HepG2 (cell line): ENCODE results near the gene B9D2. TPM values are rescaled to one million over a fixed set of nuclear protein-coding genes. Genes with fewer than 3 reads are reported as not detected.

Experiments used
- ARID4A ChIP-seq: sonication (generic); formaldehyde crosslinking; IDR thresholded peaks from 2 replicates; pipeline ENCODE4 v1.5.0; 2020; ENCODE audit warnings: mild to moderate bottlenecking, missing genetic modification reagents, borderline replicate concordance
- GLI4 ChIP-seq: sonication (generic); formaldehyde crosslinking; IDR thresholded peaks from 2 replicates; pipeline ENCODE4 v1.5.1; 2020; ENCODE audit warnings: missing genetic modification reagents, mild to moderate bottlenecking, moderate library complexity, borderline replicate concordance
- GTF2F1 ChIP-seq: fragments of 150-350 bp; IDR thresholded peaks from 2 replicates; pipeline ENCODE4 v1.6.1; 2014; ENCODE audit warnings: low read length
- MATR3 ChIP-seq: sonication (generic); formaldehyde crosslinking; IDR thresholded peaks from 2 replicates; pipeline ENCODE4 v1.4.0; 2020; ENCODE audit warnings: missing genetic modification reagents
- MYC ChIP-seq: sonication (generic); formaldehyde crosslinking; IDR thresholded peaks from 2 replicates; pipeline ENCODE4 v1.9.0; 2021; ENCODE audit warnings: missing genetic modification reagents, borderline replicate concordance
- POLR2AphosphoS5 ChIP-seq: IDR thresholded peaks from 2 replicates; pipeline ENCODE4 v1.6.1; 2012; ENCODE audit warnings: low read depth, low read length
- RAD51 ChIP-seq: fragments of 450-650 bp; IDR thresholded peaks from 2 replicates; pipeline ENCODE4 v1.6.1; 2016; ENCODE audit warnings: borderline replicate concordance
- YEATS4 ChIP-seq: sonication (generic); formaldehyde crosslinking; IDR thresholded peaks from 2 replicates; pipeline ENCODE4 v1.4.0; 2020; ENCODE audit warnings: missing genetic modification reagents, borderline replicate concordance
- ZNF124 ChIP-seq: sonication (generic); formaldehyde crosslinking; IDR thresholded peaks from 2 replicates; pipeline ENCODE4 v1.4.0; 2020; ENCODE audit warnings: missing genetic modification reagents
- ZNF33A ChIP-seq: sonication (generic); formaldehyde crosslinking; IDR thresholded peaks from 2 replicates; pipeline ENCODE4 v1.5.1; 2020; ENCODE audit warnings: missing genetic modification reagents, mild to moderate bottlenecking, moderate library complexity, borderline replicate concordance
- ZNF431 ChIP-seq: sonication (generic); formaldehyde crosslinking; IDR thresholded peaks from 2 replicates; pipeline ENCODE4 v1.9.0; 2022; ENCODE audit warnings: missing genetic modification reagents, low read depth, mild to moderate bottlenecking, borderline replicate concordance
- ZNF501 ChIP-seq: sonication (generic); formaldehyde crosslinking; IDR thresholded peaks from 2 replicates; pipeline ENCODE4 v1.5.1; 2020; ENCODE audit warnings: mild to moderate bottlenecking, moderate library complexity, missing genetic modification reagents
- ZSCAN9 ChIP-seq: IDR thresholded peaks from 2 replicates; pipeline ENCODE4 v1.6.1; 2016; ENCODE audit warnings: borderline replicate concordance
- ZUFSP ChIP-seq: sonication (generic); formaldehyde crosslinking; IDR thresholded peaks from 2 replicates; pipeline ENCODE4 v1.9.0; 2021; ENCODE audit warnings: missing genetic modification reagents, mild to moderate bottlenecking, borderline replicate concordance
- polyA plus RNA-seq, 8 experiments: library from polyadenylated mRNA; depleted of rRNA in 3 of 8; stranded (reverse) in 7 of 8; unstranded in 1 of 8; fragments of >200 nt; fragmentation: Illumina TruSeq in 4 of 8; extraction: Trizol in 4 of 8; gene quantifications; 2 replicates each; pipeline versions ENCODE4 v1.2.1 to v1.2.3, GENCODE V29; 2011 to 2016; ENCODE audit warnings: low read depth in 4 of 8, missing spikeins in 1 of 8, mixed read lengths in 1 of 8; ENCODE audit not compliant: insufficient read depth in 1 of 8
- total RNA-seq, 5 experiments: library from RNA; depleted of rRNA; stranded (reverse); fragments of >200 nt; fragmentation: Illumina TruSeq; extraction: Trizol; gene quantifications; 2 replicates each; pipeline ENCODE4 v1.2.3, GENCODE V29; 2016; ENCODE audit warnings: low read depth in 1 of 5
- TF ChIP-seq, protein P1 (sequence below): sonication (generic); formaldehyde crosslinking; conservative IDR thresholded peaks from 2 replicates; pipeline ENCODE4 v1.8.0; 2022; ENCODE audit warnings: mild to moderate bottlenecking, moderate library complexity, missing genetic modification reagents
- TF ChIP-seq, protein P2 (sequence below): sonication (generic); formaldehyde crosslinking; IDR thresholded peaks from 2 replicates; pipeline ENCODE4 v1.4.0; 2020; ENCODE audit warnings: missing genetic modification reagents
- TF ChIP-seq, protein P3 (sequence below): sonication (generic); formaldehyde crosslinking; IDR thresholded peaks from 2 replicates; pipeline ENCODE4 v1.4.0; 2020; ENCODE audit warnings: low read depth, mild to moderate bottlenecking, missing genetic modification reagents

Gene B9D2
- total and polyA plus RNA-seq, 2 of the 13 experiments (the other 11 are each of a cell fraction or from before 2014, with no cell fraction given), result 3.1 to 4.4 TPM

- TF ChIP-seq, protein P1, sequence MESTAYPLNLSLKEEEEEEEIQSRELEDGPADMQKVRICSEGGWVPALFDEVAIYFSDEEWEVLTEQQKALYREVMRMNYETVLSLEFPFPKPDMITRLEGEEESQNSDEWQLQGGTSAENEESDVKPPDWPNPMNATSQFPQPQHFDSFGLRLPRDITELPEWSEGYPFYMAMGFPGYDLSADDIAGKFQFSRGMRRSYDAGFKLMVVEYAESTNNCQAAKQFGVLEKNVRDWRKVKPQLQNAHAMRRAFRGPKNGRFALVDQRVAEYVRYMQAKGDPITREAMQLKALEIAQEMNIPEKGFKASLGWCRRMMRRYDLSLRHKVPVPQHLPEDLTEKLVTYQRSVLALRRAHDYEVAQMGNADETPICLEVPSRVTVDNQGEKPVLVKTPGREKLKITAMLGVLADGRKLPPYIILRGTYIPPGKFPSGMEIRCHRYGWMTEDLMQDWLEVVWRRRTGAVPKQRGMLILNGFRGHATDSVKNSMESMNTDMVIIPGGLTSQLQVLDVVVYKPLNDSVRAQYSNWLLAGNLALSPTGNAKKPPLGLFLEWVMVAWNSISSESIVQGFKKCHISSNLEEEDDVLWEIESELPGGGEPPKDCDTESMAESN, result no peak; the same call in 1 of the 2 replicates
- TF ChIP-seq ZUFSP (CRISPR knock-in tag) (no peak), ZNF33A (CRISPR knock-in tag) (no peak), ZNF124 (CRISPR knock-in tag) (no peak), RAD51 (no peak), ZNF431 (CRISPR knock-in tag) (no peak), YEATS4 (CRISPR knock-in tag) (peak; percentile 72), ARID4A (CRISPR knock-in tag) (no peak; the same call in none of the 2 replicates), GTF2F1 (no peak), GLI4 (CRISPR knock-in tag) (no peak), ZSCAN9 (CRISPR knock-in tag) (no peak), MYC (CRISPR knock-in tag) (peak; percentile 84), MATR3 (no peak), POLR2AphosphoS5 (0 out of 2 replicates have a peak, but pooled peaks have one; percentile 25), ZNF501 (peak; percentile 73)
- TF ChIP-seq, protein P2, sequence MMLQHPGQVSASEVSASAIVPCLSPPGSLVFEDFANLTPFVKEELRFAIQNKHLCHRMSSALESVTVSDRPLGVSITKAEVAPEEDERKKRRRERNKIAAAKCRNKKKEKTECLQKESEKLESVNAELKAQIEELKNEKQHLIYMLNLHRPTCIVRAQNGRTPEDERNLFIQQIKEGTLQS, result no peak
- TF ChIP-seq, protein P3, sequence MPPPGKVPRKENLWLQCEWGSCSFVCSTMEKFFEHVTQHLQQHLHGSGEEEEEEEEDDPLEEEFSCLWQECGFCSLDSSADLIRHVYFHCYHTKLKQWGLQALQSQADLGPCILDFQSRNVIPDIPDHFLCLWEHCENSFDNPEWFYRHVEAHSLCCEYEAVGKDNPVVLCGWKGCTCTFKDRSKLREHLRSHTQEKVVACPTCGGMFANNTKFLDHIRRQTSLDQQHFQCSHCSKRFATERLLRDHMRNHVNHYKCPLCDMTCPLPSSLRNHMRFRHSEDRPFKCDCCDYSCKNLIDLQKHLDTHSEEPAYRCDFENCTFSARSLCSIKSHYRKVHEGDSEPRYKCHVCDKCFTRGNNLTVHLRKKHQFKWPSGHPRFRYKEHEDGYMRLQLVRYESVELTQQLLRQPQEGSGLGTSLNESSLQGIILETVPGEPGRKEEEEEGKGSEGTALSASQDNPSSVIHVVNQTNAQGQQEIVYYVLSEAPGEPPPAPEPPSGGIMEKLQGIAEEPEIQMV (CRISPR knock-in tag), result no peak
These were observed 11.1 kb downstream of the B9D2 start (continued) for GRCh38 chr19:41352609-41353465.
